Lower leg skin (tissue), 3 donors: Measurements from ENCODE around the gene ZGRF1.
"Not testable (repeated sequence)": the region's sequence is repeated elsewhere in the genome, so short reads cannot be mapped to it uniquely, and the experiment has no call there.

Experiments
- POLR2A ChIP-seq, 2 donors: fragments of 450-650 bp; IDR thresholded peaks; one replicate each; pipeline ENCODE4 v1.6.1; 2016 to 2017; ENCODE audit warnings: antibody characterized with exemption in 2 of 2, mild to moderate bottlenecking in 1 of 2, moderate library complexity in 1 of 2
- TF ChIP-seq, protein P1 (sequence below), 3 donors: fragments of 450-650 bp; IDR thresholded peaks; one replicate each; pipeline ENCODE4 v1.5.1; 2016; ENCODE audit warnings: antibody characterized with exemption in 3 of 3, mild to moderate bottlenecking in 3 of 3, moderate library complexity in 2 of 3

- TF ChIP-seq, protein P1, sequence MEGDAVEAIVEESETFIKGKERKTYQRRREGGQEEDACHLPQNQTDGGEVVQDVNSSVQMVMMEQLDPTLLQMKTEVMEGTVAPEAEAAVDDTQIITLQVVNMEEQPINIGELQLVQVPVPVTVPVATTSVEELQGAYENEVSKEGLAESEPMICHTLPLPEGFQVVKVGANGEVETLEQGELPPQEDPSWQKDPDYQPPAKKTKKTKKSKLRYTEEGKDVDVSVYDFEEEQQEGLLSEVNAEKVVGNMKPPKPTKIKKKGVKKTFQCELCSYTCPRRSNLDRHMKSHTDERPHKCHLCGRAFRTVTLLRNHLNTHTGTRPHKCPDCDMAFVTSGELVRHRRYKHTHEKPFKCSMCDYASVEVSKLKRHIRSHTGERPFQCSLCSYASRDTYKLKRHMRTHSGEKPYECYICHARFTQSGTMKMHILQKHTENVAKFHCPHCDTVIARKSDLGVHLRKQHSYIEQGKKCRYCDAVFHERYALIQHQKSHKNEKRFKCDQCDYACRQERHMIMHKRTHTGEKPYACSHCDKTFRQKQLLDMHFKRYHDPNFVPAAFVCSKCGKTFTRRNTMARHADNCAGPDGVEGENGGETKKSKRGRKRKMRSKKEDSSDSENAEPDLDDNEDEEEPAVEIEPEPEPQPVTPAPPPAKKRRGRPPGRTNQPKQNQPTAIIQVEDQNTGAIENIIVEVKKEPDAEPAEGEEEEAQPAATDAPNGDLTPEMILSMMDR (IDR thresholded peaks at IDR 0.05), result not testable (repeated sequence)
- TF ChIP-seq POLR2A (IDR thresholded peaks at IDR 0.05), result not testable (repeated sequence)
These were observed 23.9 kb downstream of the ZGRF1 start for GRCh38 chr4:112612814-112613213.
